GM10248 (cell line): ENCODE data around the gene SDC3.

Experiments
- CTCF ChIA-PET: fragments of 300-600 bp; sonication (Branson Sonifier 250); formaldehyde crosslinking; extraction: SDS; loops from one replicate; lab custom pipeline; 2021; ENCODE audit warnings: antibody characterized with exemption; lab: Yijun Ruan, JAX
- POLR2A ChIA-PET: fragments of 350-650 bp; sonication (Branson Sonifier 250); formaldehyde crosslinking; extraction: SDS; loops from one replicate; lab custom pipeline; 2020; ENCODE audit warnings: antibody characterized with exemption; lab: Yijun Ruan, JAX
- DNase-seq: peaks from one replicate; pipeline ENCODE4 v3.0.0; 2012; ENCODE audit errors: extremely low spot score
- TF ChIP-seq, protein P1 (sequence below): IDR thresholded peaks from 2 replicates; pipeline ENCODE4 v1.5.1; 2012; ENCODE audit warnings: mild to moderate bottlenecking, low read depth; ENCODE audit errors: extremely low read depth, missing control alignments, control extremely low read depth

SDC3 gene

DNA sequence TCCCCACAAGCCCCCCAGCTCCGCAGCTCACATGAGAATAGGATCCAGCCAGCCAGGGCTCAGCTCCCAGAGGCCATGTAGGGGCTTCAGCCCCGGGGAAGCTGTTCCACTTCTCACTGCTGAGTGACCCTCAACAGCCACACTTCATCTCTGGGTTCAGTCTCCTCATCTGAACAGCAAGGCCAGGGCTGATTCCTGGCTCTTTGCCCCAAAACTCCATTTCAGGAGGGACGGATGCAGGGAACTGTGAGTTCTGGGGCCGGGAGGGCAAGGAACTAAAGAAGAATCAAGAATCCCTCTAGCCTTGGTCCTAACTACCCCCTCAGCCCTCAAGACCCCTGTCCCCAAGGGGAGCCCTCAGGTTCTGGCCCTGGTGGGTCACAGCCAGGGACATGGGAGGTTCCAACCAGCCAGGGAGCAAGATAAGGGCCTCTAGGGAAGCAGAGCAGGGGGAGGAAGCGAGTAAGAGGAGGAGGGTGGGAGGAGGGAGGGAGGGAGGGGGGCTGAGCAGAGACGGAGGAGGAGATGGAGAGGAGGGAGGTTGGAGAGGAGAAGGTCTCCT is 13.1 kb downstream of the SDC3 start:
- CTCF ChIA-PET: interaction anchor here (0.9 kb wide), 1 partner anchor 113 kb away, joined by 3 read pairs; no protein-coding TSS in a partner anchor
- POLR2A ChIA-PET: no interaction called here
- DNase-seq: no peak
- TF ChIP-seq, protein P1, sequence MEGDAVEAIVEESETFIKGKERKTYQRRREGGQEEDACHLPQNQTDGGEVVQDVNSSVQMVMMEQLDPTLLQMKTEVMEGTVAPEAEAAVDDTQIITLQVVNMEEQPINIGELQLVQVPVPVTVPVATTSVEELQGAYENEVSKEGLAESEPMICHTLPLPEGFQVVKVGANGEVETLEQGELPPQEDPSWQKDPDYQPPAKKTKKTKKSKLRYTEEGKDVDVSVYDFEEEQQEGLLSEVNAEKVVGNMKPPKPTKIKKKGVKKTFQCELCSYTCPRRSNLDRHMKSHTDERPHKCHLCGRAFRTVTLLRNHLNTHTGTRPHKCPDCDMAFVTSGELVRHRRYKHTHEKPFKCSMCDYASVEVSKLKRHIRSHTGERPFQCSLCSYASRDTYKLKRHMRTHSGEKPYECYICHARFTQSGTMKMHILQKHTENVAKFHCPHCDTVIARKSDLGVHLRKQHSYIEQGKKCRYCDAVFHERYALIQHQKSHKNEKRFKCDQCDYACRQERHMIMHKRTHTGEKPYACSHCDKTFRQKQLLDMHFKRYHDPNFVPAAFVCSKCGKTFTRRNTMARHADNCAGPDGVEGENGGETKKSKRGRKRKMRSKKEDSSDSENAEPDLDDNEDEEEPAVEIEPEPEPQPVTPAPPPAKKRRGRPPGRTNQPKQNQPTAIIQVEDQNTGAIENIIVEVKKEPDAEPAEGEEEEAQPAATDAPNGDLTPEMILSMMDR: no peak

DNA sequence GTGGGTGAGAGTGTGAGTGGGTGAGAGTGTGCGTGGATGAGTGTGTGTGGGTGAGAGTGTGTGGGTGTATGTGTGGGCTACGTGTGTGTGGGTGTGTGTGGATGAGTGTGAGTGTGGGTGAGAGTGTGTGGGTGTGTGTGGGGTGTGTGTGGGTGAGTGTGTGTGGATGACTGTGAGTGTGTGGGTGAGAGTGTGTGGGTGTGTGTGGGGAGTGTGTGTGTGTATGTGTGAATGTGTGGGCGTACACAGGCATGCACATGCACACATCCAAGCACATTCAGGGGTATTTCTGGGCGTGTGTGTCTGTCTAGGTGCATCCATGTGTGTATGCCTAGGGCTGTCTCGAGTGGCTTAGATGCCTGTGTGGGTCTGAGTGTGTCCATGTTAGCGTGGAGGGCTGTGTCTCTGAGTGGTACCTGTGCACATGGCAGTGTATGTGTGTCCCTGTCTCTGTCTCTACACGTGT is 14.0 kb downstream of the SDC3 start:
- TF ChIP-seq, protein P1: no peak
- DNase-seq: no peak
- ChIA-PET POLR2A (no interaction called here), CTCF (interaction anchor here (0.9 to 1.0 kb wide), 2 partner anchors 10 to 112 kb away, joined by 3 read pairs; no protein-coding TSS in a partner anchor)

DNA sequence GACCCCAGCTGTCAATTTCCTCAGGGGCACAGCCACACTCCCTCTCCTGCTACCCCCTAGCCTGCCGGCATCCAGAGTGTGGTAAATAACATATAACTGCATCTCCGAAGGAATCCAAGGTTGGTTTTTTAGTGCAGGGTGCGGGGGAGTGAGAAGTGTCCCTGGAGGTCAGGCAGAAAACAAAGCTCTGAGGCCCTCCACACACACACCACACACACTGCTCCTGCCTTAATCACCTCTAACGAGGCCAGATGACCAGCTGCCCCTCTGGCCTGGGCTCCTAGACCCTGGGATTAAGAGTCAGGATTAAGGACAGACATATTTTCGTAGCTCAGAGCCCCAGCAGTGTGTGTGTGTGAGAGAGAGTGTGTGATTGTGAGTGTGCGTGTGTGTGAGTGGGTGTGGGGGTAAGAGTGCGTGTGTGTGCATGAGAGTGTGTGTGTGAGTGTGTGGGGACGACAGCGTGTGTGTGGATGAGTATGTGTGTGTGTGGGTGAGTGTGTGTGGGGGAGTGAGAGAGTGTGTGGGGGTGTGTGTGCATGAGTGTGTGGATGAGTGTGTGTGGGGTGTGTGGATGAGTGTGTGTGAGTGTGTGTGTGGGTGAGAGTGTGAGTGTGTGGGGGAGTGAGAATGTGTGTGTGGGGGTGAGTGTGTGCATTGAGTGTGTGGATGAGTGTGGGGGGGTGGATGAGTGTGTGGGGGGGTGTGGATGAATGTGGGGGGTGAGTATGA is 14.6 kb downstream of the SDC3 start:
- no peak for DNase-seq
- ChIA-PET CTCF (interaction anchor here (1.0 kb wide), 2 partner anchors 10 to 17 kb away, joined by 3 read pairs; no protein-coding TSS in a partner anchor), POLR2A (no interaction called here)
- TF ChIP-seq, protein P1: no peak

DNA sequence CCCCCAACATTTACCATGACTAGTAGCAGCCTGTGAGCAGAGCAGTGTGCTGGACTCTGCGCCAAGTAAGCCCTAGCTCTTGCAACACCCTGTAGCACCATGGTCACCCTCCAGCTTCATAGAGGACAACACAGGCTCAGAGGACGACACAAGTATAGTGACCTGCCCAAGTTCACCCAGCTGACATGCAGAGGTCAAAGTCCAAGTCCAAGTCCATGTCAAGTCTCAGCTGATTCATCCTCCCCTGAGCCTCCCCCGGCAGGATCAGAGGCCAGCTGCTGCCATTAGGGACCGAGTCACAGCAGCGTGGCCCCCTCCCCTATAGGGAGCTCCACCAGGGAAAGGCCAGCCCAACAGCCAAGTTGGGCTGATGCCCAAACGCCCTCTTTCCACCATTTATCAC is 15.9 kb downstream of the SDC3 start:
- ChIA-PET CTCF (interaction anchor here (0.9 to 1.6 kb wide), 4 partner anchors 18 to 110 kb away, joined by 3 read pairs; no protein-coding TSS in a partner anchor), POLR2A (no interaction called here)
- DNase-seq: no peak
- TF ChIP-seq, protein P1: no peak

DNA sequence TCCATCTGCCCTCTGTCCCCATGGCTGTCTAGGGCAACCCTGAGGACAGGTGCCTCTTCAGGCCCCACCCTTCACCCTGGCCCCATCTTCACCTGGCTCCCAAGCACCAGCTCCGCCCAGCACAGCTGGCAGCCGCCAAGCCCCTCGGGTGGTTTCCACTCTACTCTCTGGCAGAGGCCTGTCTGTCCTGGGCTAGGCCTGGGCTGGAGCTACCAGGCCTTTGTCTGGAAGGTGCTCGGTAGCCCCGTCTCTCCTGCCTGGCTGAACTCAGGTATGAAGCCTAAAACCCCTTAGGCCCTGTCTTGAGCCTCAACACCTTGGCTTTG is 17.4 kb downstream of the SDC3 start:
- ChIA-PET CTCF (interaction anchor here (1.2 to 1.6 kb wide), 3 partner anchors 14 to 90 kb away, joined by 3 read pairs; no protein-coding TSS in a partner anchor), POLR2A (no interaction called here)
- TF ChIP-seq, protein P1: no peak
- DNase-seq: no peak

DNA sequence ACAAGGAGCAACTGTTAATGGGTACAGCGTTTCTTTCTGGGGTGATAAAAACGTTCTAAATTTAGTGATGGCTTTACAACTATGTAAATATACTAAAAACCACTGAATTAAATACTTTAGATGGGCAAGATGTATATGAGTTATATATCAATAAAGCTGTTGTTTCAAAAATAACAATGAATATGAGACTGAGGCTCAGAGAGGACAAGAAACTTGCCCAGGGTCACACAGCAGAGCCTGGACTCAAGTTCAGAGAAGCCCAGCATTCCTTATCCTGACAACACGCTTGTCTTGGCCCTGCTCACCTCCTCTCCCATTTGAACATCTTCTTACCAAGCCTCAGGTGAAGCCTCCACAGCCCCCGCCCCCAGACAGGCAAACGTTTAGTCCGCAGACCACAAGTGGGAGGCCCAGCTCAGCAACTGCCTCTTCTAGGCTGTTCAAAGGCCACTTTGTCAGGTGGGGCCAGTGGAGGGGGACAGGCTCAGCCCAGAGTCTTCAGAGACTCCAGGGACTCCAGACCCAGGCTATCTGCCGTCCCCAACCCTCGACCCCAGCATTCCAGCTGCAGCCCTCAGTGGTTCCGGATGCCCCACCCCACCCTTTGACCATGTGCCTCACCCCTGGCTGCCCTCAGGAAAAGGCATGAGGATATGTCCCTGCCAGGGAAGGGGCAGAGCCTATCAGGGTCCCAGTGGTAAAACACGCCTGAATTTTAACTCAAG is 17.9 kb downstream of the SDC3 start:
- TF ChIP-seq, protein P1: no peak
- no peak for DNase-seq
- POLR2A ChIA-PET: no interaction called here
- CTCF ChIA-PET: interaction anchor here (1.2 to 1.3 kb wide), 2 partner anchors 14 to 89 kb away, joined by 3 read pairs; no protein-coding TSS in a partner anchor
